ENCODE data around the gene NDUFB3. TPM values are rescaled to one million over a fixed set of nuclear protein-coding genes. Genes with fewer than 3 reads are reported as not detected.
"Not testable (repeated sequence)": the region's sequence is repeated elsewhere in the genome, so short reads cannot be mapped to it uniquely, and the experiment has no call there.

Gene NDUFB3
- total RNA-seq, 1 donor from 2014 or later: 49.6 TPM

GRCh38 chr2:201073071-201073470 is 1.3 kb downstream of the NDUFB3 start:
- no peak for DNase-seq (ENCODE audit: low spot score)
- ATAC-seq: no peak
- intact Hi-C loops (cut with DNase I): no loop called here

DNA sequence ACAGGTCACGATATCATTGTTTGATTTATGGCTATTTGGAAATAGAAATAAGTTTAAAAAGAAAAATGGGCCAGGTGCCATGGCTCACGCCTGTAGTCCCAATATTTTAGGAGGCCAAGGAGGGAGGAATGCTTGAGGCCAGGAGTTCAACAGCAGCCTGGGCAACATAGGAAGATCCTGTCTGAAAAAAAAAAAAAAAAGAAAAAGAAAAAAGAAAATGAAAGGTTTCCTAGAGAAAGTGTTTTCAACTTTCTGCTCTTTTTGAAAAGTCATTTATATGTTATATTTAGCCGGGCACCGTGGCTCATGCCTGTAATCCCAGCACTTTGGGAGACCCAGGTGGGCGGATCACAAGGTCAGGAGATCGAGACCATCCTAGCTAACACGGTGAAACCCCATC is 3.2 kb downstream of the NDUFB3 start:
- intact Hi-C loops (cut with DNase I): no loop called here
- DNase-seq (ENCODE audit: low spot score): no peak
- ATAC-seq: no peak

DNA sequence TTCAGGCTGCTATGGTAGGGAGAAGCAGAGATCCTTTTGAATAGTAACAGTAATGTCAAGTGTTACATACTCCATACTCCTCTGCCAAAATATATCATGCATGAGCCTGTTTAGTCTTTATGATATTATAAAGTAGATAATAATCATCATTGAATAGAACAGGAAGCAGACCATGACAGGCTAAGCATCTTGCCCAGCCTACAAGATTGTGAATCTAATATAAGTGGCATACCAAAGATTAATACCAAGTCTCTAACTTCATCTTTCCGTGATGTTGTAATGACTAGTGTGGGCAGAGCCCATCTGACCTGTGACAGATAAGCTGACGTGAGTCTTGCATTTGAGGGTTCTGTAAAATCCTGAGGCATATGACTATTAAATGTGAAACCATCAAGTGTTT is 13.1 kb downstream of the NDUFB3 start:
- intact Hi-C loops (cut with DNase I): no loop called here
- DNase-seq (ENCODE audit: low spot score) (no peak), ATAC-seq (no peak)

DNA sequence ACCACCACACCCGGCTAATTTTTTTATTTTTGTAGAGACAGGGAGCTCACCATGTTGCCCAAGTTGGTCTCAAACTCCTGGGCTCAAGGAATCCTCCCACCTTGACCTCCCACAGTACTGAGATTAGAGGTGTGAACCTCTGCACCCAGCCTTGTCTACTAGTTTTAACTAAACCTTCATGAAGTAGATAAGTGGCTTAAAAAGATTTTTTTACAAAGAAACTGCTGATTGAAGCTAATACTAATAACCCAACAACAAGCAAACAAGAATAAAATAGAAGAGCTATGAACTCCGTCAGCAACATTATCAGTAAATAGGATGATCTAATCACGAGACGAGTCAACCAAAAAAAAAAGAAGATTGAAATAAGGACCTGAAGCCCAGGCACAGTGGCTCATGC is 18.8 kb downstream of the NDUFB3 start:
- intact Hi-C loops (cut with DNase I): no loop called here
- DNase-seq (ENCODE audit: low spot score) (no peak), ATAC-seq (no peak)

DNA sequence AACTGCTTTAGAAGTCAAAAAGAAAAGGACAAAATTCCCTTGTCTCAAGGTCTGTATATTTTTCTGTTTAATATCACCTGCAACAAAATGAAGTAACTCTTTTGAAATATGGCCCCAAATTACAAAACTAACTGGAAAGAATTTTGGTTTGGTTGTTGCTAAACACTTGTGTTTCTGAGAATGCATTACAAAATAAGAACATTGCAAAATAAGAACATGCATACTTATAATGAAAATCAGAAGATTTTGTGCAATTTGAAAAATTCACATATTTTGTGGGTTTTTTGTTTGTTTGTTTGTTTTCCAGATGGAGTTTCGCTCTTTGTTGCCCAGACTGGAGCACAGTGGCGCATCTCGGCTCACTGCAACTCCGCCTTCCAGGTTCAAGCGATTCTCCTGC is 21.8 kb downstream of the NDUFB3 start:
- intact Hi-C loops (cut with DNase I): no loop called here
- no peak for DNase-seq (ENCODE audit: low spot score)
- no peak for ATAC-seq

DNA sequence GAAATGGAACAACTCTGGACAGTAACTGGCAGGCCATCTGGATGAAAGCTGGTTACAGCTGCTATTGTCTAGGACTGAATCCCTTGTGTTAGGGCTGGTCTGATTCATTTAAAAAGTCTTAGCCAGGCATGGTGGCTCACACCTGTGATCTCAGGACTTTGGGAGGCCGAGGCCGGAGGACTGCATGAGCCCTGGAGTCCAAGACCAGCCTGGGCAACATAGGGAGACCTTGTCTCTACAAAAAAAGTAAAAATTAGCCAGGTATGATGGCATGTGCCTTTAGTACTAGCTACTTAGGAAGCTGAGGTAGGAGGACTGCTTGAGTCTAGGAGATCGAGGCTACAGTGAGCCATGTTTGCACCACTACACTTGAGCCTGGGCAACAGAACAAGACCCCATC is 28.7 kb downstream of the NDUFB3 start:
- DNase-seq (ENCODE audit: low spot score): no peak
- intact Hi-C loops (cut with DNase I): no loop called here
- no peak for ATAC-seq

DNA sequence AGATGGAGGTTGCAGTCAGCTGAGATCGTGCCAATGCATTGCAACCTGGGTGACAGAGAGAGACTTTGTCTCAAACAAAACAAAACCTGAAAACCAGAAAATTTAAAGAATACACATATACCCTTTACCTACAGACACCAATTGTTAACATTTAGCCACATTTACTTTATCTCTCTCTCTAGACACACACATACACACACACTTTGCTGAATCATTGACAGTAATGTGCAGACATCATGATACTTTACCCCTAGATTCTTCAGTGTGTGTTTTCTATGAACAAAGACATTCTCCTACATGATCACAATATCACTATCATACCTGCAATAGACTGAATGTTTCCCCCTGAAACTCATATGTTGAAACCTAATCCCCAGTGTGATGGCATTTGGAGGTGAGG is 34.0 kb downstream of the NDUFB3 start:
- intact Hi-C loops (cut with DNase I): no loop called here
- no peak for ATAC-seq
- no peak for DNase-seq (ENCODE audit: low spot score)

DNA sequence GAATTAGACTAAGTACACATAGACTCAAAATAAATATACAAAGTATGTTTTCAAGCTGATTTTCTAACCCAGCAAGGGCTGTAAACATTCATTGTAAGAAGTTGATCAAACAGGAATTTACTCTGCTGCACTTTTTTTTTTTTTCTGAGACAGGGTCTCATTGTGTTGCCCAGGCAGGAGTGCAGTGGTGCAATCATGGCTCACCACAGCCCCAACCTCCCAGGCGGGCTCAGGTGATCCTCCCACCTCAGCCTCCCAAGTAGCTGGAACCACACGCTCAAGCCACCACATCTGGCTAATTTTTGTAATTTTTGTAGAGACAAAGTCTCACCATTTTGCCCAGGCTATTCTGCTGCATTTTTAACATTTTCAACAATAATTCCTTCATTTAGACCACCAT is 35.8 kb downstream of the NDUFB3 start:
- no peak for DNase-seq (ENCODE audit: low spot score)
- intact Hi-C loops (cut with DNase I): no loop called here
- ATAC-seq: no peak

DNA sequence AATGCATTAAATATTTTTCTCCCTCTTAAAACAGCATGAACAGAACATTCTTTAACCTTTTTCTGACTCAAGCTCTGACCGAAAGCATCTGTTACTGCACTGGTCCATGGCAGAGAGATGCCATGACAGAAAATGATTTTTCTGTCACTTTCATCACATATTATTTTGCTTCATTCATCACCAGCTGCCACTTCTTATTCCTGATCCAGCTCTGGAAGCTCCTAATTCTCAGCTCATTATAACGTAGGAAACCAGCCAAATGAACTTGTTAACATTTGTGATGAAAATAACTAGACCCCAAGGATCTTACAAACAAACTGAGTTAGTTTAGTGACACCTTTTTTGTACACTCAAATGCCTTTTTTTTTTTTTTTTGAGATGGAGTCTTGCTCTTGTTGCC is 36.5 kb downstream of the NDUFB3 start:
- DNase-seq (ENCODE audit: low spot score): no peak
- intact Hi-C loops (cut with DNase I): no loop called here
- ATAC-seq: no peak

DNA sequence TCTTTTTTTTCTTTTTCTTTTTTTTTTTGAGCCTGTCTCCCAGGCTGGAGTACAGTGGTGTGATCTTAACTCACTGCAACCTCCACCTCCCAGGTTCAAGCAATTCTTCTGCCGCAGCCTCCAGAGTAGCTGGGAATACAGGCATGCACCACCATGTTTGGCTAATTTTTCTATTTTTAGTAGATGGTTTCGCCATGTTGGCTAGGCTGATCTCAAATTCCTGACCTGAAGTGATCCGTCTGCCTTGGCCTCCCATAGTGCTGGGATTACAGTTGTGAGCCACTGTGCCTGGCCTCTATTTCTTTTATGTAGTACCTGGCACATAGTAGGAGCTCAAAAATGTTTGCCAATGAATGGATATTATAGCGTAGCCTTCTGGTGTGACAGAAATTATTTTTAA is 37.4 kb downstream of the NDUFB3 start:
- ATAC-seq (no peak), DNase-seq (ENCODE audit: low spot score) (no peak)
- intact Hi-C loops (cut with DNase I): no loop called here

DNA sequence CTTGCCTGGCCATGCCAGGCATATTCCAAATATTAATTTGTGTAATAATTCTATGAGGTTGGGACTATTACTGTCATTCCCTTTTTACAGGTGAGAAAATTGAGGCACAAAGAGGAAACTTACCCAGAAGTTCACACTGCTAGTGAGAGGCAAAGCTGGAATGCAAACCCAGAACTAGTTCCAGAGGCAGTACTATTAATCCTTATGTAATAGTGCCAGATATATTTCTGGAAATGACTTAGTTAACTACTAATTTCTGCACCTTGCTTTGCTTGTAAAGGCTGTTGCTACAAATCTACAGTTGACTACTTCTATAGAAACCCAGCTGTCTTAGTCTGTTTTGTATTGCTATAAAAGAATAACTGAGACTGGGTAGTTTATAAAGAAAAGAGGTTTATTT is 38.8 kb downstream of the NDUFB3 start:
- intact Hi-C loops (cut with DNase I): no loop called here
- ATAC-seq (no peak), DNase-seq (ENCODE audit: low spot score) (no peak)

GRCh38 chr2:201111096-201111495 is 39.3 kb downstream of the NDUFB3 start:
- DNase-seq (ENCODE audit: low spot score) (no peak), ATAC-seq (no peak)
- intact Hi-C loops (cut with DNase I): no loop called here

DNA sequence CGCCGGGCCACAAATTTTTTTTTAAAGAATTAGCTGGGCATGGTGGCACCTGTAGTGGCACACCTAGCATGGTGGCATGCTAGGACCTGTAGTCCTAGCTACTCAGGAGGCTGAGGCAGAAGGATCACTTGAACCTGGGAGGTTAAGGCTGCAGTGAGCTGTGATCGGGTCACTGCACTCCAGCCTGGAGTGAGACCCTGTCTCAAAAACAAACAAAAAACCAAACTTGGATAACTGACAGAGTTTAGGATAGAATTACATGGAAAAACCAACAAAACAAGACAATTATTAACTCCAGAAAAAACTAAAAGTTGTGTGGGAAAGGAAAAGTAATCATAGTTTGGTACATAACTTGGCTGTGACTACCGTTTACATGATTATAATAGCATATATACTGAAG is 42.5 kb downstream of the NDUFB3 start:
- intact Hi-C loops (cut with DNase I): no loop called here
- ATAC-seq (no peak), DNase-seq (ENCODE audit: low spot score) (no peak)

GRCh38 chr2:201114846-201115245 is 43.0 kb downstream of the NDUFB3 start:
- ATAC-seq (no peak), DNase-seq (ENCODE audit: low spot score) (no peak)
- intact Hi-C loops (cut with DNase I): no loop called here

DNA sequence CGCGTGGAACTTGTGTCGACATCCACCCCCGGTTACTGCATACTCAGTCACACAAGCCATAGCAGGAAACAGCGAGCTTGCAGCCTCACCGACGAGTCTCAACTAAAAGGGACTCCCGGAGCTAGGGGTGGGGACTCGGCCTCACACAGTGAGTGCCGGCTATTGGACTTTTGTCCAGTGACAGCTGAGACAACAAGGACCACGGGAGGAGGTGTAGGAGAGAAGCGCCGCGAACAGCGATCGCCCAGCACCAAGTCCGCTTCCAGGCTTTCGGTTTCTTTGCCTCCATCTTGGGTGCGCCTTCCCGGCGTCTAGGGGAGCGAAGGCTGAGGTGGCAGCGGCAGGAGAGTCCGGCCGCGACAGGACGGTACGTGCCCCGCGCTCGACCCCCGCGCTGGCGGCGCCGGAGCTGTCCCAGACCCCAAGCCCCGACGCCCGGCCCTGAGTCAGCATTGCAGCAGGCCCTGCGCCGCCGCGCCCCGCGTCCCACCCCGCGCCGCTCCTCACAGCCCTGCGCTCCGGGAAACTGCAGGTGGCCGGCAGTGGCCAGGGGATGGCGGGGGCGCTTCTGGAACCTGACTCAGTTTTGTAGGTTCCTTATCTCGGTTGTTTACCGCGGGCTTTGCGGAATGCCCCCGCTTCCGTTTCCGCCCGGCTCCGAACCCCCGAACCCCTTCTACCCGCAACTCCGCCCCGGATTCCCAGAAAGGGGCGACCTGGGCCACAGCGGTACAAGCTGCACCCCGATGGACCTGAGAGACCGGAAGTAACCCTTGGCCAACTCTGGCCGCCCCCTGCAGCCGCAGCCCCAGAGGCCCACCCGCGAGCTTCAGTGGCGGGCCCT is 44.5 kb downstream of the NDUFB3 start, which contains the start of gene CFLAR:
Gene CFLAR (plus strand): TSS at position 50 of the 844 bp plus-strand sequence. CDS start 13,702 bp downstream, outside the sequence.
- peak; percentile 82 for DNase-seq (ENCODE audit: low spot score)
- peak; percentile 73 for ATAC-seq
- intact Hi-C loops (cut with DNase I): no loop called here

DNA sequence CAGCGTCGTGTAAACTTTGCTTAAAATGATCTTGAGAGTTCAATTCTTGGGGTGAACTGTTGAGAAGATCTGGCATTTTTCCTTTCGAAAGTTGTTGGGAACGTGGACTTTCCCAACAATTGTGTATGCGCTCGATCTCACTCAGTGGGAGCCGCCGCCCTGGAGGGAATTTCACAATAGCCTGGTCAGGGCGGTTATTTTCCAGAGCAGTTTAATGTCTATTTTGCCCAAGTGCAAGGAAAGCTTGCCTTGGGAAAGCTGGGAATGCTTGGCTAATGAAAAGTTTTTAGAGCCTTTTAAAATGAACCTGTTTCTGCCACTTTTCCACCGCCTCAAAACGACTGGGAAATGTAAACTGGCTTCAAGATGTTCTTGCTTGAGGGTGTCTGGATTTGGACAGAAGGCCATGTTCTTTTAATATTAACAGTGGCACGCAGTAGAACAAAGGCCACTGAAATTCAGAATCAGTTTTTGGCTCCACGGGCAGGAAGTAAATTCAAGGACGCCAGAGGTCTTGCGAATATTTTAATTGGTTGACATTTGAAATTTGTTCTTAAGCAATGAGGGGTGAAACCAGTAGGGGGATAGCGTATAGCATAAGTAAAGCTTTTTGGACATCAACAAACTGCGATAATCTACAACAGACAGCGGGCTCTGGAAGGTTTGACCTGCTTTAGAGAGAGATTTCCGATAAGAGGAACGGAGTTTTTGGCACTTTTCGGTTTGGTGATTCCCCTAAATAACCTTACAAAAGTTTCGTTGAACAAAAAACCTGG is 45.3 kb downstream of the NDUFB3 start:
- DNase-seq (ENCODE audit: low spot score) (peak; percentile 86), ATAC-seq (peak; percentile 76)
- intact Hi-C loops (cut with DNase I): no loop called here

- intact Hi-C loops (cut with DNase I): not testable (repeated sequence)
Observed at GRCh38 chr2:201117735-201118094, 45.9 kb downstream of the NDUFB3 start.

GRCh38 chr2:201118121-201118960 is 46.5 kb downstream of the NDUFB3 start:
- ATAC-seq (peak; percentile 79), DNase-seq (ENCODE audit: low spot score) (peak; percentile 92)
- intact Hi-C loops (cut with DNase I): no loop called here

More at GRCh38 chr2:201117735-201118094, 45.9 kb downstream of the NDUFB3 start:
- ATAC-seq; DNase-seq (ENCODE audit: low spot score): not testable (repeated sequence)
